GM18870 (cell line): ENCODE measurements around the gene IARS1.

Experiments
- ATAC-seq: cut with Tn5 transposase; IDR thresholded peaks from one replicate; pipeline ENCODE4 v1.9.1; 2021; ENCODE audit warnings: moderate library complexity; ENCODE audit not compliant: unreplicated experiment

IARS1 gene

DNA sequence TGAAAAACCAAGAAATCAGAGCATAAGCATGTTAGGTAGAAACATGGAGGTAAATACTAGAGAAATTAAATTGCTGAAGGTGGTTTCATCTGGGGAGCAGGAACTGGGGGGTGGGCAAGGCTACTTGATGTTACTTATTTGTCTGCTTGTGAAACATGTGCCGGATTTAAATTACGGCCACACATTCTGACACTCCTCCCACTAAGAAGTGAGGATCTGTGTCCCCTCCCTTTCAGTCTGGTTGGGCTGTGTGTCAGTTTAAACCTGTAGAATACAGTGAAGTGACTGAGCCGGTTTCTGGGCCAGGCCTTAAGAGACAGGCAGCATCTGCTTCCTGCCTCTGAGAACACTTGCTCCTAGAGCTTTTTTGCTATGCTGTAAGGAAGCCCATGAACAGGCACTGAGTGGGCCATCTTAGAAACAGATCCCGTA lies 2.3 kb upstream of the IARS1 start:
- no peak for ATAC-seq

DNA sequence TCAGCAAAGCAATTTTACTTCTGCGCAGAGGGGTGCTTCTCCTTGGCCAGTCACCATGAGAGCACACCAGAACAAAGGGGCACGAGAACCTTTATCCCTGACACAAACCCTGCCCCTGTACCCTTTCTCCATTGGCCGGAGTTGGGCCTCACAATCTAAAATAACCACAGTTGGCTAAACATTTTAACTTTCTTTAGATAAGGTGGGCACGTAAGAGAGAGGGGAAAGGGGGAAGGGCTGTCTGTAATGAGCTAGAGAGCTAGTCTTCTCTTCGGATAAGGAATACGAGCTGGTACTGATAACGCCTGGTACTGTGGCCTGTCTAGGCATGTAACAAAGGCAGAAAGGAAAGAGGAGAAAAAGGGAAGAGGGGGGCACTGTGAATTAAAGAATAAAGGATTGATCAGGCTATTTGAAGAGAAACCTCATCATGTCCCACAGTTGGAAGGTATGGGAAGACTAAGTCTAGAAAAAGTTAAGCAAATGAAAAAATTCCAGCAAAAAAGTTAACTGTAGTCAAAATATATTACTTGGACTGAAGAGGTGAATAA lies 1.8 kb upstream of the IARS1 start:
- ATAC-seq, result no peak

DNA sequence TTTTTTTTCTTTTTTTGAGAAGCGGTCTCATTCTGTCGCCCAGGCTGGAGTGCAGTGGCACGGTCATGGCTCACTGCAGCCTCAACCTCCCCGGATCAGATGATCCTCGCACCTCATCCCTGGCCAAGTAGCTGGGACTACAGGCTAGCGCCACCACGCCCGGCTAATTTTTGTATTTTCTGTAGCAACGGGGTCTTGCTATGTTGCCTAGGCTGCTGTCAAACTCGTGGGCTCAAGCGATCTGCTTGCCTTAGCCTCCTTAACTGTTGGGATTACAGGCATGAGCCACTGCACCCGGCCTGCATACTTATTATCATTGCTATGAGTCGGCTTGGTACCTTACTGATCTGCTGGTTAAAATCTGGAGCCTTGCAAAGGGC lies 790 bp upstream of the IARS1 start:
- no peak for ATAC-seq

DNA sequence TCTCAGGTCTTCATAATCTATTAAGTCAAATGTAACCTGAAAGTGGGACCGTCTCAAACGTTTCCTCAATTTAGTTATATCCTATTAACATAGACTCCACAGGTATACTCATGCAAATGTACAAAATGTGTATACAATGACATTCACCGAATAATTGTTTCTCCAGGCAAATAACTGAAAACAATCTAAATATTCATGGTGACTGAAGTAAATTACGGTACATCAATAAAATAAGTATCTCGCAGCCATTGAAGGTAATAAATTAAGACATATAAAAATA lies 482 bp downstream of the IARS1 start:
- ATAC-seq, result no peak

DNA sequence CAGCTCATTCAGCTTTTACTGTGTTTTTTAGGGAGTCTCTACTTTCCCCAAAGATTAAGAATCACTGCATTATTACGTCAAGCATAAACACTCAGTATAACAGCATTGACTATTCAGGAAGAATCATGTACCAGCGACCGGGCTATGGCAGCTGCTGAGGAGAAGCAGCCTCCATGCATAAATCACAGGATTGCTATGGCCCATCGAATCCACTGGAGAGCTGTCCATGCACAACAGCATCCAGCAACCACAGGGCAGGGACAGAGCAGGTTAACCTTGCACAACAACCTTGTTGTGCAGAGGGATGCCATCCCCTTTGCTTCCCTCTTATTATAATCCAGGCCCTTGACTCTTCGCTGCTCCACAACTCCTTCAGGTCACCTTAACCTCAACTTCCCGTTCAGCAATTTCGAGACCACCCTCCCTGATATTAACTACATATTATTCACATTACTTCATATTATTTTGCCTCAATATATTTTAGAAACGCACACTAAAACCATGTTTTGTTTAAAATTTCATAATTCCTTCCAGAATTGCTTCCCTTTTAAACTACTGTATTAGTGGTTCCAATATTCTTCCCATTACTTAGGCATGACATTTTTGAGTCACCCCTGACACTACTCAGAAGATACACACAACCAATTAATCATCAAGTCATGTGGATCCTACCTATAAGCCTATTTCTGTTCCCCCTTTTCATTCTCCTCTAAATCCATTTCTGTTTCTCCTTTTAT lies 991 bp downstream of the IARS1 start:
- no peak for ATAC-seq

DNA sequence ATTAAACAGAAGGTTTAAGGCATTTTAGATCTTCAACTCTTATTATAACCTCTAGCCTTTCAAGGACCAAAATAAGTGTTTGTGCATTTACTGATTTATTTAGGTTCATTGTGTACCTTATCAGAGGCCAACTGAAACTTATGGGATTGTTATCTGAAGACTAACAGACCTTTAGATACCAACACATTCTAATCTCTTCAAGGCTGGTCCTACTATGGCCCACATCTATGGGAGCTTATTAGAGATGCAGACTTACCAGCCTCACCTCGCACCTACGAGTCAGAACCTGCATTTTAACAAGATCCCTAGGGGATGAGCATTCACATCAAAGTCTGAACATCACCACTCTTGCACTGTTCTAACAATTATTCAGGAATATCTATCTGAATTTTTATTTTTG lies 1.9 kb downstream of the IARS1 start:
- ATAC-seq, result no peak

GRCh38 chr9:92290785-92291429 lies 2.6 kb downstream of the IARS1 start:
- no peak for ATAC-seq

DNA sequence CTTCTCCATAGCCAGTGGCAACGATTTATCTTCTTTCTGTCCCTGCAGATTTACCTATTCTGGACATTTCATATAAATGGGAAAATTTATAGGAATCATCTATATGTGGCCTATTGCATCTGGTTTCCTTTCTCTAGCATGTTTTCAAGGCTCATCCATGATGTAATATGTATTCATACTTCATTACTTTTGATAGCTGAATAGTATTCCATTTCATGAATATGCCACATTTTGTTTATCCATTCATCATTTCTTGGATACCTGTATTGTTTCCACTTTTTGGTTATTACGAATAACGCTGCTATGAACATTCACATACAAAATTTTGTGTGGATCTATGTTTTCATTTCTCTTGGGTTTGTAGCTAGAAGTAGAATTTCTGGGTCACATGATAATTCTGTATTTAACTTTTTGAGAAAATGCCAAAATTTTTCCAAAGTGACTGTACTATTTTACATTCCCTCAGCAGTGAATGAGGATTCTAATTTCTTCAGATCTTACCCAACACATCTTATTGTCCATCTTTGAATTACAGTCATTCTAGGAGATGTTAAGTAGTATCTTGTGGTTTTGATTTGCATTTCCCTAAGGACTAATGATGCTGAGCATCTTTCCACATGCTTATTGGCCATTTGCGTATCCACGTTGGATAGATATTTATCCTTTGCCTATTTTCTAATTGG lies 3.6 kb downstream of the IARS1 start:
- ATAC-seq, result no peak

DNA sequence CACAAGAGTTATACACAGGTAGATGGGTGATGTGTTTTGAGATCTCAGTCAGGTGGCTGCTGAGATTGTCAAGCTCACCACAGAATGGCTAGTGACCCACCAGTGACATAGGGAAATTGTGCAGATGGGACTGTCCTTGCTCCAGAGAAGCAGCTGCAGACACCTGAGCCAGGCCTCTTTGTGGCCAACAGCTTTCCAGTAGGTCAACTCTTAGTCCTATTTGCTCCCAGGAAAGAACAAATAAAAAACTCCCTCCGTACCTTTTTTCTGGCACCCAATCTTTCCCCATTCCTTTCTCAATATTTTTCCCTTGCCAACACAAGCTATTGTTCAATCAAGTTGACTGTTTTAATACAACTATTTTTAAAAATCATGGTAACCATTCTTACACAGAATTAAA lies 14.2 kb downstream of the IARS1 start:
- no peak for ATAC-seq

- ATAC-seq, result no peak
These were observed 15.4 kb downstream of the IARS1 start for GRCh38 chr9:92278110-92278509.

DNA sequence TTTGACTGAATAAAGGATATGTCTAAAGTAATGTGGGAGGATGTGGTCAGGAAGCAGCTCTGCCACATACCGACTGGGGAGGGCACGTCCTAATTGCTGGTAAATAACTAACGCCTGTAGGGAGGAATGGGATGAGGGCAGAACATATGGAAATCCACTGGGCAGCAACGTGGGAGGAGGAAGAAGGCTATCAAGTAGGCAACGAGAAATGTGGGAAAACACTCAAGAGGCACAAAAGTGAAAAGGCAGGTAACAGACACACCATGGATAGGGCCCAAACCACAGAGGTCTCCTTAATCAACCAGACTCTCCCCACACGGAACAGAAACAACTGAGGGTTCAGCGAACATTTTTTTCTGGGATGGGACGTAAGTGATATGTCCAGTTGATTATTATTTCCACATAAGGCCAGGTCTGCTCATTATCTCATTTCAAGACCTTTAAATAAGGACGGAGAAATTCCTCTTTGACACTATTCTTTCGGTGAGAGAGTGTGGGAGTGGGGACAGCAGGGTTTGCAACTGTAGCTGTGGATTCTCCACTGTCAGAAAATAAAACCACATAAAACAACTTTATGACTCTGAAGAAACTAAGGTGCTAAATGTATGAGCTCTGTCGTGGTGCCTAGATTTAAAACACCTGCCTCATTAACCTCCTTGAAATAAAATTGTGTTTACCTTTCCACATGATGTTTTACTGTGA lies 17.0 kb downstream of the IARS1 start:
- no peak for ATAC-seq

- ATAC-seq, result no peak
These were observed 18.0 kb downstream of the IARS1 start for GRCh38 chr9:92275541-92275940.

DNA sequence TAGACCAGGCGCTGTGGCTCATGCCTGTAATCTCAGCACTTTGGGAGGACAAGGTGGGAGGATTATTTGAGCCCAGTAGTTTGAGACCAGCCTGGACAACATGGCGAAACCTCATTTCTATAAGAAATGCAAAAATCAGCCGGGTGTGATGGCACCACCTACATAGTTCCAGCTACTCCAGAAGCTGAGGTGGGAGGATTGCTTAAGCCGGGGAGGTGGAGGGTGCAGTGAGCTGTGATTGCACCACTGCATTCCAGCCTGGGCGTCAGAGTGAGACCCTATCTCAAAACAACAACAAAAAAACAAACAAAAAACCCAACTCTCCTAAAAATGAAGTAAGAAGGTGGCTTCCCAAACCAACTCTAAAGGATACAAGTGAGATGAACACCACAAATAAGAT lies 23.0 kb downstream of the IARS1 start:
- ATAC-seq, result no peak

DNA sequence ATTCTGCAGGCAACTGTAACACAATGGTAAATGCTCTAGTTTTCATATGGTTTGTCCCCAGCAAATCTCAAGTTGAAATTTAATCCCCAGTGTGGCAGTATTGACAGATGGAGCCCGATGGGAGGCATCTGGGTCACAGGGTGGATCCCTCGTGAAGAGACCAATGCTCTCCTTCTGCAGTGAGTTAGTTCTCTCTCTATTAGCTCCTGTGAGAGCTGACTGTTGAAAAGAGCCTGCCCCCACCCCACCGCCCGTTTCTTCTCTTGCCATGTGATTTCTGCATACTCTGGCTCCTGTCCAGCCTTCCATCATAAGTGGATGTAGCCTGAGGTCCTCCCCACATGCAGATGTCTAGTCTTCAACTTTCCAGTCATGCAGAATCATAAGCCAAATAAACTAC lies 27.0 kb downstream of the IARS1 start:
- ATAC-seq, result no peak

DNA sequence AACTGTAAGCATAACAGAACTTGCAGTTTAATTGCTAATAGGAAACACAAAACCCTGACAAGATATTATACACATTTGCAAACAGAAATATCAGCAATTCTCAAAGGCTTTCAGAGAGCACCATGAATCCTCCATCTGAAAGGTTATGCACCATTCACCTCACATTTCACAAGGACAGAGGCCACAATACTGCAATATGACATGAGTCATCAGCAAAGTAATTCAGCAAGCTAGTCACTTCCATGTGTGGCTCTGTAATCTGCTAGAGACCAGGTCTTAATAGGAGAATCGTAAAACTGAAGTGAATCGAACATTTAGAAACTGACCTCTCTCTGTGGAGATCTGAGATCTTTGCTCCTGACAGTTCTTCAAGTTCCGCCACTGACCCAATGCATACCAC lies 28.3 kb downstream of the IARS1 start:
- ATAC-seq, result no peak

DNA sequence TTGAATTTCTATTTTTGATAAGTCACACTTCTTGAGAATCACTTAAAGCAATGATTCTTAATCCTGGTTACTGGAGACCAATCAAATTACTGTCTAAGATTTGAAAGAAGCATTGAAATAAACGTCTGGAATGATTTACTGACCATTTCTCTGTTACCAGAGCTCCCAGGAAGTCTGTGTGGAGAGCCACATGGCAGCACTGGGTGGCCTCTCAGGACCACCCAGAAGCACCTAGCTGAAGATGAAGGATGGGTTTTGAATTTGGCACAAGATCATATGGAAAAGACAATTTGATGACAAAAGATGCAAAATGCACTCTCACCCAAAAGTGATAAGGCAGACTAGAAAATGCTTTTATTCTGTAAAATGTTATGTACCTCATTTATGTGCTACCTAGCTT lies 30.4 kb downstream of the IARS1 start:
- ATAC-seq, result no peak

DNA sequence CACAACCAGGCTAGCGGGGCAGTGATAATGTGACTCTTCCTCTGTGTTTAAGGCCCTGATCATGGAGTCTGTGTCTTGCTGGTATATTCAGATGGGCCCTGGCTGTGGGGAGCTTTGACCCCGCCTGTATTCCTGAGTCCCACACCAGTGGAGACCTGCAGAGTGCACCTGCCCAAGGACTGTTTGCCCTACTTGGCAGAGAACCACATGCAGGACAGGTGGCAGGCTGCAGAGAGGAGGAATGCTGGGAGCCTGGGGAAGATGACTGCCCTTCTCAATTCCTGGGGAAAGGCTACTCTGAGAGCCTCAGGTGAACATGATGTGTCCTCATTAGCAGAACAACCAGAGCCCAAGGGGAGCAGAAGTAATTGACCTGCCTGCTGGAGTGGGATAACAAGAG lies 36.2 kb downstream of the IARS1 start:
- no peak for ATAC-seq

DNA sequence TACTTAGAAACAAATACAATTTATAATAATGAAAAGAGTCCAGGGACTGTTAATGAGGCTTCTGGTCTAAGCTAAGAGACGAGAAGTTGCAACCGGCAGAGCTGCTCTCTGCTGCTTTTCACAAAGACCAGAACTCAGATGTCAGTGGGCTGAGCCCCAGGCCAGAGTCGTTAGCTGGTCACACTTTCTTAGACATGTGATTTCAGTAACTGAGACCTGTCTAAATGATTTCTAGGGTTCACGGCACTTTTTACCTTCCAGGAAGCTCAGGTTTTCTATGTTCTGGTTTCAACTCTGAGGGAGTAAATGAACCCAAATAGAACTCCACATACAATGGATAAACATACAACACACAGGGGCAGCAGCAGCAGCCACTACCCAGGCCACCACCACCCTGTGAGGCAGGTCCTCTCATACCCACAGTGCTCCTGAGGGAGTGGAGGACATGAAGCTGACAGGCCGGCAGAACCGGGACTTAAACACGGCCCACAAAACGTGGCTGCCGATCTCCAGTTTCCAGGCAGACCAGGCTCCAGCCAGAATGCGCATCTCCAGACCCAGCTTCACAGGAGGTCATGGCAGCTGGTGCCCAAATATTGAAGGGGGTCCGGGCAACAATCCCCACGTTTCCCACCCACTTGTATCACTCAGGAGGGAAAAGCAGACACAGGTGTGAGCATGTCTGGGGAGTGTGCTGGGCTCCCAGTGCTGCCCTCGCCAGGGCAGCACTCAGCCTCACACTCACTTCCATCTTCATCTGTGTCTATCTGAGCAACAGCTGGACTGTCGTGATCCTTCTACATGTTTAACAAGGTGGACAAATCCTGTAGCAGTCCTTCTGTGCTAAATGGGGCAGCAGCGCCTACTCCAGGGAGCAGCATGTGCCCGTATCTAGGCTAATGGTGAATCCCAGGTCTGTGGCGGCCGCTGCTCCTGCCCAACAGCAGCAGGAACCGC lies 38.8 kb downstream of the IARS1 start:
- ATAC-seq, result no peak

- no peak for ATAC-seq
These were observed 39.8 kb downstream of the IARS1 start for GRCh38 chr9:92253656-92254055.

DNA sequence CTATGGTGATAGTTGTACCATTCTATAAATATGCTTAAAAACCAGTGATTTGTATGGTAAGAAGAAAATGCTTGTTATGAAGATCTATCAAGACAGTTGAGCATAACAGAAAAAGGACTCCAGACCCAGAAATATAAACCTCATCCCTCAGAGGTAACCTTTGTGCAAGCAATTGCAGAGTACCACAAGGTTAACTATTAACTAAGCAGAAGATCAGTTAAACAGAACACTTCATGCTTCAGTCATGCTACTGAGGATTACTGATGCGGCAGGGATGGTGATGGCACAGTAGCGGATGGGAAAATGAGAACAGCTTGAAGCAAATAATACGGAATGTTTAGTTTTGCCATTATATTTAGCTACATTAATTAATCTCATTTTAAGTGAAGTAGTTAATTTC lies 45.5 kb downstream of the IARS1 start:
- ATAC-seq, result no peak

GRCh38 chr9:92247296-92247695 lies 46.2 kb downstream of the IARS1 start:
- no peak for ATAC-seq
